Posterior cingulate gyrus (tissue), 11 donors: ENCODE results near the gene INO80.

ENCODE experiments used
- DNase-seq, 10 donors: peaks; one replicate each; pipeline versions ENCODE4 v3.0.0 to v3.0.0-alpha.2; 2020 to 2021; ENCODE audit warnings: mixed read lengths in 3 of 10
- intact Hi-C: fragments of 100-400 bp; cut with DNase I; formaldehyde crosslinking; loops from one replicate; pipeline ENCODE4 v1.15.1; 2023

INO80 gene

DNA sequence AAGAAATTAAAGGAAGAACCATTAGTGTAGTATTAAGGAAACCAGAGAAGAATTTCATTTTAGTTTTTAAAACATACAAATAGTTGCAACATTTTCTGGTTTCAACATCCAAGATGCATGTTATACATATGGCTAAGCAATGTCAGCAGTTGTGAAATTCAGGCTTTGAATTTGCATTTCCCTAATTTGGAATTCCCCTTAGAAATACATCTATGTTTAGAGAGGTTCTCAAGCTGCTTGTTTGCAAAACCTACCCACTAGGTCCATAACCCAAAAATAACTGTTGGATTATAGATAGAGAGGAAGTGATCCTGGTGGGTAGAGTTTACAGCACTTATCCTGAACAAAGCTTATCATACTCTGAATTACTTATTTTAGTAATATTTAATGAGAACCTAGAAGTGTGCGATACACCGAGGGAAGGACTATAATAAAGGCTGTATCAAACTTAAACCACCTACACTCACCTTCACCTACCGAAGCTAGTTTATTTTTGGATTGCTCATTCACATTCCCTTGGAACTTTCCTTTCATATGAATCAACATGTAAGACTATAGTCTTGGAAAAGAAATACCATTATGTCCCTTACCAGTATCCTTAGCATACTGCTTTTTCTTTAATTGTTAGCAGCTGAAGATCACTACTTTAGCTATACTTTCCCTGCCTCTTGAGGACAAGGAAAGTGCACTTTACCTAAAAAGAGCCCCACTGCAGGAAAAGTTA lies 102.2 kb downstream of the INO80 start:
- no peak for DNase-seq
- intact Hi-C loops = no loop called here

DNA sequence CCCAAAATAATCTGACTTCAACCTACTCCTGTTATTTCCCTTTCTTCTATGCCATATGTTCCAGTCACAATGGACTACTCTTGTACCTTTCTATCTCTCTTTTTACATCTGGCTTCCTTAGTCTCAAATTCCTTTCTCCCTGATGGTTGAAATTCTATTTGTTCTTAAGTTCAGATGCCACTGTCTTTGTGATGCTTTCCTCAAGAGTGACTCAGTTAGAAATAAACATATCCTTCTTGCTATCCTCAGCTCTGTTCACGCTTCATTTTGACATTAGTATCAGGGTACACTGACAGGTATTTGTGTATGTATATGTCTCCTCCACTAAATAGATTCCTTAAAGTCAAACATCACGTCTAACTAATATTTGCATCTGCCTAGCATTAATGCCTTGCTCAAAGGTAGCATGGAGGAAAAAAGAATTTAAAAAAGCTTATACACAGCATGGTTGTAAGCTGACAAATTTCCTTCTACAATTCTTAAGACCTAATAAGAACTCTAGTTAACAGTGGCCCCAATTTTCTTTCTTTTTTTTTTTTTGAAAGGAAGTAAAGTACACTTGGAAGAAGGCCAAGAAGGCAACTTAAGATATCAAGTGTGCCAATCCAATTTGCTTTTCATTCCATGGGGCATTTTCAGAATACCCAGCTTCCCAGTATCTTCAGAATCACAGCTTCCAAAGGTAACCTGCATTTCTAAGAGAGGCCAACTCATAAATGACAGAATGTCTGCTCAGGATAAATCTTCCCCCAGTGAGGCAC lies 104.8 kb downstream of the INO80 start:
- intact Hi-C loops = no loop called here
- DNase-seq = no peak

DNA sequence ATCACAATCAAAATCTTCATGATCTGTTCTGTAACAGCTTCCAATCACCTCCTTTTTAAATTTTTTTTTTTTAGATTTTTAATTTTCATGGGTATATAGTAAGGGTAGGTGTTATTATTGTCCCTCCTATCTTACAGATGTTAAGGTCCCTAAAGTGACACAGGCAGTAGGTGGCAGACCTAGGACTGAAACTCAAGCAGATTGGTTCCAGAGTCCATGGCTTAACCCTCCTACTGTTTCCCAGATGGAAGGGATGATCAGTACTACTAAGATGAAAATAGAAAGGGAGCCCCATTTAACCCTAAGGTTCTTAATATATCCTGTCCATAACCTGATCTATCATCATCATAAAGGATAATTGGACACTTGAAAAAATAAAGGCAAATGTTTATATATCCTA lies 105.7 kb downstream of the INO80 start:
- intact Hi-C loops = no loop called here

DNA sequence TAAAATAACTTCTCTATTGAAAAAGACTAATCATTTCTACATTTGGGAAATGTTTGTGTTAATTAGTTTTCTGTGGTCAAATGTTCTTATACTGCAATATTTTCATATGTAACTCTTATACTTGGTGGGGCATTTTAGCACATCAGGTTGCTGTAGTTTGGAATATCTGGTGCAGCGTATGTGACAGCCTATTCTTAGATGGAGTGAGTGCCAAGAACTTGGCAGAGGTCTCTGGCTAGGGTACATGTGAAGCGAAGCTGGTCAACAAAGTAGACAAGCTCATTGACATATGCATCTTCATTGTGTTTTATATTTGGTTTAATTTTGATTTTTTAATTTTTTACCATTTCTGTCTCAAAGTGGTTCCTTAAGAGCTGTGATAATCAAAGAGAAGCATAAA lies 109.6 kb downstream of the INO80 start:
- no peak for DNase-seq
- intact Hi-C loops = no loop called here

More for the DNA sequence above, 105.7 kb downstream of the INO80 start:
- no peak for DNase-seq

DNA sequence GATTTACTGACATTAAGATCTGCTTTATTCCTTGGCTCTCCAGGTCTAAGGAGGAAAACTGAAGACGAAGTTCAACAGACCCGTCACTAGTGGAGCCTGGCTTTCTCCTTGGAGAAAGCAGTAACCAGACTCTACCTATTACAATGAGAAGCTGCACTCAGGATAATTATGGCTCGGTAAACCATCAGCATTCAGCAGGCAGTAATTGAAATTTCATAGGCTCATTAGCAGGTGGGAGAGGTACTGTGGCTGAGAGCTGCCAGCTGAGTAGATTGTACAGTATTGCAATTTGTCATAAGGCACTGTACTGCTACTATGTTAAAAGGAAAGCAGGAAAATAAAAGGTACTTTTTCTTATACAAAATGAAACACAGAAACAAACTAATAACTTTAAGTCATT lies 111.6 kb downstream of the INO80 start:
- intact Hi-C loops = no loop called here
- no peak for DNase-seq

DNA sequence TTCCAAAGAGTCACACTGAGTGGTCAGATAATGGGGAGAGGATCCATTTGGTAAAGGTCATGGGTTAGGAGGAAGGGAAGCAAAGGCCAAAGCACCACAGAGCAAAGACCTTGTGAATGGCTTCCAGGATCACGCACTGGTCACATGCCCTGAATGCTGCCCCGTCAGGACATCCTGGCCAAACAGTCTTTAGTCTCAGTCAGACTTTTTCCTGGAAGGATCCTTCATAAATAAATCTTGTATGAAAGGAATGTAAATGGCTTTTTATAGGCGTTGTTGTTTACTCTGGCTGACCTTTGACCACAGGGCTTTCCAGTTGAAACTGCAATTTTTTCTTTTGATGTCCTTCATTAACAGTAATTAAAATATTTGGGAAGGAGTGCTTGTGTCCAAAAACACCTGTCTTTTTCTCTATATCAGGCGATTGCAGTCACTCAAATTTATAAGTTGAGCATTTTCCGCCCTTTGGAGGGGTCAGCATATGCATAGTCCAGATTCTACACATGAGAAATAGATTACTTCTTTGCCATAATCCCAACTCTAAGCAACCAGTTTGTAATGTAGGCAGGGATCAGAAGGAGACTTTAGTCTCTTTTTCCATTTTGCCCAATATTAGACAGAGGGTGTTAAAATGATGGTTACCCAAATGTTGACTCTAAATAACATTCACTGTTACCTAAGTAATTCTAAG lies 114.4 kb downstream of the INO80 start:
- intact Hi-C loops = no loop called here
- DNase-seq = no peak

DNA sequence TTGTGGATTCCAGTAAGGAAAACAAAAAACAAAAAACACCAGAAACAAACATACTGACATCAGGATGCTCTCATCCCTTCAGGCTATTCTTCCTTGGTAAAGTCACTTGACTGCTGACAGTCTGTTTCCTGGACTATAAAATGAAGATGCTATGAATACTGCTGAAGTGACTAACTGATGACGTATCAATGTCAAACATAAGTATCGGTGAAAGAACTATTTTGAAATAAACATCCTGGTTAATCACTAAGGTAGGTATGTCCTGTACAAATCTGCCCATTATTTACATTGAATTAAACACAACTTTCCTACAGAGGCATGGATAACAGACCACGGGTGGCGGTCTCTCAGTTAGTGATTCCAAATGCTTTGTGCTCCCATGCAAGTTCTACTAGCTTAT lies 116.9 kb downstream of the INO80 start:
- DNase-seq = no peak
- intact Hi-C loops = no loop called here

DNA sequence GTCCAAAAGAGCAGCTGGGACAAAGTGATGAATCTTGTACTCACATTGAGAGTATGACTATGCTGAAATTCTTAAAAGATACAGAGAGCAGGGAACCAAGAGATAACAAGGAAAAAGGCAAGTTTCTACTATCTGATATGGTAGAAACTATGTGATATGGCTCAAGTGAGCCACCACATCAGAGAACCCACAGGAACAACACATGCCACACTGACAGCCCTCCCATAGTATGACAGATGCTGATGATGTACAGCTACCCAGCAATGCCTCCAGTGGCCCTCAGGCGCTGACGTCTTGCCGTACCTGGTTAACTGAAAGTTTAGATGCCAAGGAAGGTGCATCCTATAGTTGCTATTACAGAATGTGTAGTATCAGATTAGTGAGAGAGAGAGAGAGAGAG lies 120.4 kb downstream of the INO80 start:
- intact Hi-C loops = no loop called here
- DNase-seq = no peak

DNA sequence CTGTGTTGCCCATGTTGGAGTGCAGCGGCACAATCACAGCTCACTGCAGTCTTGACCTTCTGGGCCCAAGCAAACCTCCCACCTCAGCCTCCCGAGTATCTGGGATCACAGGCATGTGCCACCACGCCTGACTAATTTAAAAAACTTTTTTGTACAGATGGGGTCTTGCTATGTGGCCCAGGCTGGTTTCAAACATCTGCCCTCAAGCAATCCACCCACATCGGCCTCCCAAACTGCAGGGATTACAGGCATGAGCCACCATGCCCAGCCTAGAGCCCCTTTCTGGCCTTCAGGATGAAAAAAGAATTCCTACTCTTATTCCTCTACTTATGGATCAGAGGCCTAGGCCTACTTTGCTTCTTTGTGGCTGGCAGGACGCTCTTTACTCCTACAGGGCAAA lies 123.3 kb downstream of the INO80 start:
- no peak for DNase-seq
- intact Hi-C loops = no loop called here

DNA sequence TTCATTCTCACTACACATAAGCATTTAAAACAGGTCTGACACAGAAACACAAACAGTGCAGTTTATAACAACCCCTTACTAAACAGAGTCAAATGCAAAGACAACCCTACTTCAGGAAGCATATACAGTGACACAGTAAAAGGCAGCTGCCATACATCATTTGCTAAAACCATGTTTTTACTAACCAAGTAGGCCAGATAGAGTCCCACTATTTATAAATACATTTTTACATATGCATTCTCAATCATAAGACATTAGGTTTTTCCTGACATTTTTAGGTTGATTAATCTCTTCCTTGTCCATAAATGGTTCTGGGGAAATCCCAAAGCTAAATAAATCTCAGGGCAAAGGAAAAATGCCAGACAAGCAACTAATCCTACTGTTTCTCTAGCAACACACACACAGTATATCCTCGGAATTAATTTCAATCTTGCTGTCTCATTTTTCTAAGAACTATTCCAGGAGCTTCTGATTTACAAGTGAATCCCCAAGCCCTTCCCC lies 123.8 kb downstream of the INO80 start:
- intact Hi-C loops = no loop called here
- no peak for DNase-seq

DNA sequence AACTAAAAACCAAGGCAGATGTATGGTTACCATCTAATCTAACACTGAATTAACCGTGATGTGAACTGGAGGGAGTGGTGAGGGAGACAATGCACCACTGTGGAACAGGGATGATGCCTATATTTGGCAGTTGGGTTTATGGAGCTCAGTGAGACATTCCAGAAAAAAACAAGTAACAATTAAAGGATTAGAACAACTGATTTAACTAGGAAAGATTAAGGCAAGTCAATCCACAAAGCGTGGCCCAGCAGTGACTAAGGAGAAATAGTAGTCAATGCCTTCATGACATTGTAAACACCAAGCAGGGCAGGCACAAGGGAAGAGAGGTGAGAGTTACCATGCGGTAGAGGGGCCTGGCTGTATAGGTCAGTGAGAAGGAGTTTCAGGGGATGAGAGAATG lies 124.7 kb downstream of the INO80 start:
- DNase-seq = no peak
- intact Hi-C loops = no loop called here

DNA sequence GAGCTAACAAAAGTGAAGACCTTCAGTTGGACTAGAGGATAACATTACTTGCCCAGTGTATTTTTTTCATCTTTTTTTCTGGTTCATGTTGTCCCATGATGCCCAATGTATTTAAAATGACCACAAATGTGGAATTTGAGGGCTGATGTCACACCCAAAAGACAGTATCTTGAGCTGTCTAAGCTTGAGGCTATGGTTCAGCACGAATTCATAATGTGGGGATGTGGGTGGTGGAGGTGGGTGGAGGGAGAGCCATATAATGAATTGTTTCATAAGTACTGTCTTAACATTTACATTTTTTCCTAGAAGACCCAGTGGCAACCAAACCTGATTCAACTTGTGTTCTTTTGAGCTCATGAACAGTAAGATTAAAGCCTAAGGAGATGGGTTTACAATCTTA lies 125.3 kb downstream of the INO80 start:
- DNase-seq = no peak
- intact Hi-C loops = no loop called here

DNA sequence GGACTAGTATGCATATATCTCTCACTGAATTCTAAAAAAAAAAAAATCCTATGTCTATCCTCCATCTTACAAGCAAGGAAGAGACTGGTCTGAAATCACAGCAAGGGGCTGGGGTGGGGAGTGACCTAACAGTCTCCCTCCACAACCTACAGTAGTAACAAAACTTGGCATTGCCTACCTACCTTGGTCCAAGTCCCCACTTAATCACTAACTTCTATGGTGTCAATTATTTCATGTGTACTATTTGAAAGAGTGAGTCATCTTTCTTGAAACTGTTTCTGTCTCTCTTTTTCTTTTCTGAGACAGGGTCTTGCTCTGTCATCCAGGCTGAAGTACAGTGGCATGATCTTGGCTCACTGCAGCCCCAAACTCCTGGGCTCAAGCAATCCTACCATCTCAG lies 126.0 kb downstream of the INO80 start:
- no peak for DNase-seq
- intact Hi-C loops = no loop called here

DNA sequence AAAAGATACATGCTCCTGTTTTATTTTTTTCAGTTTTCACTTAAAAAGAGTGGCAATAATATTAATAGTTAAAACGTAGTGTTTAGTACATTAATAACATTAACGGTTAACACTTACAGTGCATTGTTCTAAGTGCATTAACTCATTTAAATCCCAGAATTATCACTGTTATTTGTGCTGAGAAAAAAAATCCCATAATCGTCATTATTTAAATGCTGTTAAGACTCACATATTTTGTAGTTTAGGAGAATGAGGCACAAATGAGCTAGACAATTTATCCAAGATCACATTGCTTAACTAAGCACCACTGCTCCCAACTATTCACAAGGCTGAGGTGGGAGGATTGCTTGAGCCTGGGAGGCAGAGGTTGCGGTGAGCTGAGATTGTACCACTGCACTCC lies 127.9 kb downstream of the INO80 start:
- DNase-seq = no peak
- intact Hi-C loops = no loop called here

DNA sequence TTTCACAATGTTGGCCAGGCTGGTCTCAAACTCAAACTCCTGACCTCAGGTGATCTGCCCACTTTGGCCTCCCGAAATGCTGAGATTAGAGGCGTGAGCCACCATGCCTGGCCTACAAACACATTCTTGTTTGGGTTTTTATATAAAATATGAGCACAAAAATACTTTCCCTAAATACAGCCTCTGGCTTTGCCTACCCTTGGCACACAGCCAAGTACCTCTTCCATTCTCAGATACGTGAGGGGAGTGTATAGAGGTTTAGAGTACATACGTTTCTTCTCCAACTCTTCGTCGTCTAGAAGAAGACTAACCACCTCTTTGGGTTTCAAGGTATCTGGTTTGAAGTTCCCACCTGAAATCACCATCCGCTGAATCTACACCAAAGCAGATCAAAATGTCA lies 129.3 kb downstream of the INO80 start:
- no peak for DNase-seq
- intact Hi-C loops = no loop called here

DNA sequence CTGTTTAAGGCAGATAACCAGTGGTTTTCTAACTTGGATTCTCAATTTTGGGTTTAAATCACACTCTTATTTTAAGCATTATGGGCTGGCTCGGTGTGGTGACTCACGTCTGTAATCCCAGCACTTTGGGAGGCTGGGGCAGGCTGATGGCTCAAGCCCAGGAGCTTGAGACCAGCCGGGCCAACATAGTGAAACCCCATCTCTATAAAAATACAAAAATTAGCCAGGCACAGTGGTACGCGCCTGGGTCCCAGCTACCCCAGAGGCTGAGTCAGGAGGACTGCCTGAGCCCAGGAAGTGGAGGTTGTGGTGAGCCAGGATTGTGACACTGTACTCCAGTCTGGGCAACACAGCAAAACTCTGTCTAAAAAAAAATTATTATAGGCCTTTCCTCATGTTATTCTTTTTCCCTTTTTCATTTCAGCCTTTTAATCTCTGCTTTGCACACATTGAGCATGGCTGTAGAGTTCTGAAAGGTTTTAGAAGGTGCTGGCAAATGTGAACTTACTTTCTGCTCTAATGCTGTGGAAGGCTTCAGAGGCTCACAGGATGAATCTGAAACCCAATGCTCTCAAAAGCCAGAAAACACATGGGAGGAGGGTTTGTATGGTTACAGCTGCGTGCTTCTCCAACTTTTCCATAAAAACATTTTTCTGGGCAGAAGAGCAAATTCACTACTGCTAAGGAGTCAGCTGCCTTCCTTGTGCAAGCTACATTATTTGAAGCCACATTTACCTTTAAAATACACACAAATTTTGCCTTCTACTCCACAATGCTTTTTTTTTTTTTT lies 130.3 kb downstream of the INO80 start:
- intact Hi-C loops = no loop called here
- DNase-seq = peak in 1 of 10 donors; percentile 58

DNA sequence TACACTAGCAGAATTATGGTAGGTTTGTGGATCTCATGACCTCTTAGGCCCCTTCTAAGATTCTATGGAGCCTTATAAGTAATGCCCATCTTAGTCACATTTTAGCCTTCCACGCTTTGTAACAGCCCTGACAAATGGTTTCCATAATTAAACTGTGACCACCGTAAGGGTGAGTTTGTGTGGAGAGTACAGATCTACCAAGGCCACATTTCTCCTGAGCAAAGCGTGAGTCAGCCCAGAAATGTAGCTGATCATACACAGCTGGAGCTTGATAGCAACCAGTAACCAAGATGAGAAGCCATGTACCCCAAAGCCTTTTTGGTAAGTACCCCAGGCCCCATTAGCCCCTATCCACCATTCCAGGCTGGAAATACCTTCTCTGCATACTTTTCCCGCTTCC lies 131.1 kb downstream of the INO80 start:
- intact Hi-C loops = no loop called here

DNA sequence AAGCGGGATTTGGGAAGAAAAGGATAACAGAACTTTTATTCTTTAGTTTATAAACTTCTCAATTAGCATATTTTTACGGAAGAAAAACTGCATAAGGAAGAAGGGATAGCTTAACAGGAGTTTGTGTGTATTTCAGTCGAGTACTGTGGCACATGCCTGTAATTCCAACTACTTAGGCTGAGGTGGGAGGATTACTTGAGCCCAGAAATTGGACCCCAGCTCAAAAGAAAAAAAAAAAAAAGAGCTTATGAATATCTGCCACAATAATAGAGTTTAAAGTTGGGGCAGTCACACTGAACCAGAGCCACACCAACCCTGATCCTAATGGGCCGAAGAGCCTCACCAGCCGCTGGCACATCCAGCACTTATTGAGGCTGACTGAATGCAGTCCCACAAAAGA lies 131.7 kb downstream of the INO80 start:
- intact Hi-C loops = no loop called here
- no peak for DNase-seq

More for the DNA sequence above, 131.1 kb downstream of the INO80 start:
- no peak for DNase-seq

DNA sequence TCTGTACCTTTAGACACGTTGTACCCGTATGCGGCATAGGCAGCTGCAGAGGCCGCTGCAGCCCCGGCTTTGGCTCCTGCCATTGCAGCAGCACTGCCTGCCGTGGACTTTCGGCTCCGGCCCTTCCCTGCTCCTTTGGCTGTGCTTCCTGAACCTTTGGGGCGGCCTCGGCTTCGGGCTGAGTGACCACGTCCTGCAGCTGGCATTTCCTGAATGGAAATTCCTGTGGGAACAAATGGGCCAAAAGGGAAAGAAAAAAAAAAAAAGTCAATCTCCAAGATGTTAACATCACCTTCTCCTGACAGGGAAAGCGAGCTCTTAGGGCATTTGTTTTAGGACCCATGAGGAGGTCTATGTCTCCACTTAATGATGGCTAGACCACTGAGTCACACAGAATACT lies 133.2 kb downstream of the INO80 start:
- peak in 1 of 10 donors; percentile 81 for DNase-seq
- intact Hi-C loops = no loop called here

DNA sequence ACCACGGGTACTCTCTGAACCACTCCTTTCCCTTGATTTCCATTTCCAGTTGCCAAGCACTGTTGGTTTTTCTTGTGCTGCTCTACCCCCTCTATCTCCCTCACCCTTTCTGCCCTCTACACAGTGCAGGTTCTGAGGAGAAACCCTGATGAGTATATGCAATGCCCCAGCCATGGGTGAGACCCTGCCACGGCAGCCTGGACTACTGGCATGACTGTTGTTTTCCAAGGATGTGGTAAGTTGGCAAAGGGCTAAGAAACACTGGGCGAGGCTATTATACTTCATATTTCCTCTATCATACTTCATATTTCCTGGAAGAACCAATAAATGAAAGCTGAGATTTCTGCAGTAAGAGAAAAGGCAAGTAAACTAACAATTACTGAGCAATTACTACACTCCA lies 134.9 kb downstream of the INO80 start:
- intact Hi-C loops = no loop called here
- DNase-seq = no peak

DNA sequence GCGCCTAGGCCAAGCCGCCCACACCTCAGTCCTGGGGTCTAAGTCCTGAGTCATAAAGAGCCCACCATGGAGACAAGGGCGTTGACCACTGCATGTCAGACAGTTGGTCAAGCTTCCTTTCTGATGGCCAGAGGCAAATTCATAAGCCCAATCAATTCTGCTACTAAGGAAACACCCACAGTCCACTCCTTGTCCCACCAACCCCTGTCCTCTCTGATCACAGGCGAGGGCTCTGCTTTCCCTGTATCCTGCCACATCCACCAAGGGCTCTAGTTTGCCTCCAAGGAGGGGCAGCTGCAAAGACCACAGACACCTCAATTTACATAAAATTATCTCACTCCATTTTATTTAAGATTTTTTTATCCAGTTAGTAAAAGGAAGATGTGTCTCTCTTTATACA lies 137.5 kb downstream of the INO80 start:
- intact Hi-C loops = no loop called here
- DNase-seq = no peak
